ENCODE results near the gene TXLNA. TPM values are rescaled to one million over a fixed set of nuclear protein-coding genes. Genes with fewer than 3 reads are reported as not detected.
A peak's percentile ranks its signal among the peaks of the same experiment; 100 is the strongest.

Gene TXLNA
- total and polyA plus RNA-seq, 12 donors: 7.5 to 28.9 (median 16.0) TPM

- peaks cover 0 to 72% (median 31%) of the 10 kb centered on the region in 9 donors for H3K36me3 ChIP-seq
- peak in 2 of 8 donors; percentile 22 to 41 for ATAC-seq
- intact Hi-C loops (cut with DNase I): loop anchor here in 6 of 10 donors (5.0 to 10.0 kb wide), 3 partner anchors 89 to 101 kb away; no protein-coding TSS in a partner anchor
- H3K4me1 ChIP-seq: peaks cover 5 to 36% (median 28%) of the 10 kb centered on the region in 9 donors
- H3K9me3 ChIP-seq: no peaks in the 10 kb centered on the region
- peak overlapping the region in 8 of 10 donors; percentile 76 to 95 (median 92) for H3K27ac ChIP-seq
- peak overlapping the region in 4 of 10 donors; percentile 77 to 84 (median 82) for H3K4me3 ChIP-seq
- no peaks in the 10 kb centered on the region for H3K27me3 ChIP-seq
- DNase-seq: no peak
- TF ChIP-seq CTCF (IDR thresholded peaks at IDR 0.05): peak in 4 of 9 donors; percentile 17 to 34 (median 30)
- WGBS, 2 donors: 56 to 65% methylated on average over 3 of the region's 3 CpGs
These were observed 44.2 kb downstream of the TXLNA start for GRCh38 chr1:32223683-32224082.

- ATAC-seq (no peak), DNase-seq (no peak)
- intact Hi-C loops (cut with DNase I): loop anchor here in 6 of 10 donors (5.0 to 10.0 kb wide), 3 partner anchors 88 to 101 kb away; no protein-coding TSS in a partner anchor
- Histone ChIP-seq H3K27ac (peak overlapping the region in 3 of 10 donors; percentile 91 to 93 (median 92)), H3K27me3 (no peaks in the 10 kb centered on the region), H3K36me3 (peaks cover 0 to 72% (median 37%) of the 10 kb centered on the region in 9 donors), H3K4me1 (peaks cover 5 to 36% (median 28%) of the 10 kb centered on the region in 9 donors), H3K4me3 (peak overlapping the region in 1 of 10 donors; percentile 80), H3K9me3 (no peaks in the 10 kb centered on the region)
- no peak for TF ChIP-seq CTCF (IDR thresholded peaks at IDR 0.05)
- WGBS, 2 donors: 85 to 88% methylated on average over 4 of the region's 4 CpGs
These were observed 44.8 kb downstream of the TXLNA start for GRCh38 chr1:32224285-32224684.

DNA sequence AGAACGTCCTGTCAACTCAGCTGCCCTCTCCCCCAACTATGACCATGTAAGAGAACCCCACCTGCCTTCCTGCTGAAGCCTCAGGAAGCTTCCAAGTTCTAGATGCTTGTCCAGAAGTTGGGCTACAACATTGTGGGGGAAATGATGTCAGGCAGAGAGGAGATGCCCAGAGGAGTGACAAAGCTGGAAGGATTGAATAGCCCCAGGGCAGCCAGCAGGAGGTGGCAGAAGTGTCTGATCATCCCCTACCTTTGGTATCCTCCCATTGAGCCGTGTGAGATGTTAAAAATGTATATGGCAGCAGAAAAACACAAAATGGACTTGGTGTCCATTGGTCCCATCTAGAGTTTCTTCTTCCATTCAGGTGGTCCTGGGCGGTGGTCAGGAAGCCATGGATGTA is 49.3 kb downstream of the TXLNA start:
- ATAC-seq (no peak), DNase-seq (no peak)
- 82 to 84% methylated on average over 3 of the region's 3 CpGs for WGBS, 2 donors
- Histone ChIP-seq H3K27me3 (no peaks in the 10 kb centered on the region), H3K4me1 (peaks cover 0 to 8% (median 5%) of the 10 kb centered on the region in 9 donors), H3K4me3 (no peak overlapping the region), H3K27ac (no peak overlapping the region), H3K9me3 (no peaks in the 10 kb centered on the region), H3K36me3 (peaks cover 0 to 100% (median 62%) of the 10 kb centered on the region in 9 donors)
- intact Hi-C loops (cut with DNase I): loop anchor here in 1 of 10 donors (10.0 kb wide), 1 partner anchor 96 kb away; no protein-coding TSS in a partner anchor
- no peak for TF ChIP-seq CTCF (IDR thresholded peaks at IDR 0.05)

DNA sequence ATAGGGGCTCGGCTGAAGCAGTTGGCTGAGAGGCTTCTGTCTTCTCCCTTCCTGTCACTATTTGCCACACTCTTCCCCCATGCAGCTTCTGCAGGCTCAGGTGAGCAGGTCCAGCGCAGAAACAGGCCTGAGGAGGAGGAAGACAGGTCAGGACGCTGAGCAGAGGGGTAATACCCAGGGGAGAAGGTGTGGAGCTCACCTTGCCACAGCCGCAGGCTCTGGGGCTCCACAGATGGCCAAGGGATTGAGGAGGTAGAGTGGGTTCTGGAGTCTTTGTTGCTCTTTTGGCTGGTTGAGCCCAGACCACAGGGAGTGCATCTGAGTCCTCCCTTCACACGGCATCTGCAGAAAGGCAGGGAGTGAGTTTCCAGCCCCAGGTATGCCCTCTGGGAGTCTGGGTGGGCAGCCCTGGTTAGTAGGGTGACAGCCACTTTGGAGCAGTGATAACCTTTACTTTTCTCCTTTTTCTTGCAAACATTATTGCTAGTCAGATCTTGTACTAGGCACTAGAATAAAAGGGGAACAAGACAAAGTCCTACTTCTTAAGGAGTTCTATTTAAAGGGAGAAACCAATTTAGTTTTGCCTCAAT is 52.5 kb downstream of the TXLNA start:
- Histone ChIP-seq H3K36me3 (peaks cover 0 to 93% (median 46%) of the 10 kb centered on the region in 9 donors), H3K4me3 (no peak overlapping the region), H3K27ac (no peak overlapping the region), H3K27me3 (no peaks in the 10 kb centered on the region), H3K9me3 (no peaks in the 10 kb centered on the region), H3K4me1 (peaks cover 0 to 17% (median 0%) of the 10 kb centered on the region in 9 donors)
- TF ChIP-seq CTCF (IDR thresholded peaks at IDR 0.05): no peak
- WGBS, 2 donors: 78 to 81% methylated on average over 5 of the region's 5 CpGs
- DNase-seq (no peak), ATAC-seq (no peak)
- intact Hi-C loops (cut with DNase I): no loop called here
